Right cardiac atrium (tissue), 5 donors: ENCODE results near the gene IL15. TPM values are rescaled to one million over a fixed set of nuclear protein-coding genes. Genes with fewer than 3 reads are reported as not detected.

Source experiments
- ATAC-seq, 2 donors: fragments of 200-7000 bp; cut with Tn5 transposase; one replicate each; pipeline versions ENCODE4 v1.8.0 to v1.9.1; 2020; ENCODE audit warnings: moderate library complexity in 2 of 2, mild to moderate bottlenecking in 1 of 2
- DNase-seq, 3 donors: peaks; one replicate each; pipeline ENCODE4 v3.0.0-alpha.2; 2020
- H3K27ac ChIP-seq: one replicate; pipeline ENCODE4 v1.5.1; 2013; ENCODE audit warnings: mild to moderate bottlenecking, low read length, control low read depth, moderate library complexity
- H3K27me3 ChIP-seq: one replicate; pipeline ENCODE4 v1.6.1; 2013; ENCODE audit not compliant: control insufficient read depth, insufficient read depth
- H3K4me1 ChIP-seq: one replicate; pipeline ENCODE4 v1.6.1; 2013; ENCODE audit warnings: low read length; ENCODE audit not compliant: control insufficient read depth, insufficient read depth
- H3K4me3 ChIP-seq: one replicate; pipeline ENCODE4 v1.5.1; 2013; ENCODE audit warnings: low read length, control low read depth
- H3K9me3 ChIP-seq: one replicate; pipeline ENCODE4 v1.6.1; 2013; ENCODE audit warnings: low read length; ENCODE audit not compliant: control insufficient read depth
- WGBS: extraction: QIAGEN DNeasy Blood & Tissue Kit; methylation state at CpG from one replicate; pipeline ENCODE4 v1.1.7; 2013; 5-methylcytosine and 5-hydroxymethylcytosine counted together
- intact Hi-C, 4 donors: fragments of 100-400 bp; cut with DNase I; formaldehyde crosslinking; loops; one replicate each; pipeline versions ENCODE4 v1.11.0 to v1.14.0; 2022 to 2023
- polyA plus RNA-seq: library from polyadenylated mRNA; stranded (reverse); fragments of 200-250 nt; gene quantifications from one replicate; pipeline ENCODE4 v1.2.3, GENCODE V29; 2013
- total RNA-seq, 4 donors: library from RNA; stranded (reverse); fragmentation: NEBNext Ultra II Directional; extraction: Animal tissue kit (Norgen Biotek cat#: 25700); gene quantifications; one replicate each; pipeline ENCODE4 v1.2.1, GENCODE V29; 2021
- donor health status: healthy with polysubstance abuse.
- donor health status: DM: no; HTN: yes; CAD: no.
- donor health status: DM: no; HTN: no; CAD: no.
- donor health status: DM: no; HTN: yes; CAD: no; lungs with severe emphysema.
- donor health status: DM: yes; HTN: yes; CAD: no.

The IL15 gene
- total and polyA plus RNA-seq, 5 donors: 2.9 to 4.7 (median 4.1) TPM

- WGBS: 93% methylated on average over 2 of the region's 2 CpGs
Measured at GRCh38 chr4:141772838-141773237, 136.5 kb downstream of the IL15 start.

DNA sequence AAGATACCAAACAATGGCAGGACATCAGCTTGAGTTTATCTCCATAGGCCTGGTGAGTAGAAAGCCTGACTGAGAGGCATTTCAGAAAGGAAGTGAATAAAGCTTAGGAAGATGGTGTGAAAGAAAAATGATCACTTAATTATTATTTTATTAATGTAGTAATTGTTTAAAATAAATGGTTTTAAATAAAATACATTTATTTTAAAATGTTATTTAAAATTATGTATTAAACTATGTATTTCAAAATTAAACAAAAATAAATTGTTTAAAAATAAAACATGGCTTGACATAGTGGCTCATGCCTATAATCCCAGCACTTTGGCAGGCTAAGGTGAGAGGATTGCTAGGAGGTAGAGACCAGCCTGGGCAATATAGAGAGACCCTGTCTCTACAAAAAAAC is 145.8 kb downstream of the IL15 start:
- H3K27ac ChIP-seq: no peak overlapping the region
- H3K27me3 ChIP-seq: no peaks in the 10 kb centered on the region
- no peak overlapping the region for H3K4me3 ChIP-seq
- intact Hi-C loops: no loop called here
- ATAC-seq: no peak
- no peaks in the 10 kb centered on the region for H3K9me3 ChIP-seq
- no peaks in the 10 kb centered on the region for H3K4me1 ChIP-seq
- no peak for DNase-seq

More at GRCh38 chr4:141772838-141773237, 136.5 kb downstream of the IL15 start:
- intact Hi-C loops: no loop called here
- Histone ChIP-seq H3K27ac (no peak overlapping the region), H3K4me1 (no peaks in the 10 kb centered on the region), H3K27me3 (no peaks in the 10 kb centered on the region), H3K4me3 (no peak overlapping the region), H3K9me3 (no peaks in the 10 kb centered on the region)
- ATAC-seq (no peak), DNase-seq (no peak)
